BJ (cell line): ENCODE measurements around the gene LGALS16. TPM values are rescaled to one million over a fixed set of nuclear protein-coding genes. Genes with fewer than 3 reads are reported as not detected.

ENCODE experiments used
- CTCF ChIA-PET: fragments of 350-600 bp; formaldehyde crosslinking; extraction: SDS; loops from one replicate; lab custom pipeline; 2021; ENCODE audit warnings: antibody characterized with exemption, inconsistent platforms; lab: Yijun Ruan, JAX
- POLR2A ChIA-PET: fragments of 300-600 bp; sonication (Branson Sonifier 250); formaldehyde crosslinking; extraction: SDS; loops from one replicate; lab custom pipeline; 2021; ENCODE audit warnings: antibody characterized with exemption; lab: Charles Lee
- DNase-seq: peaks from one replicate; pipeline ENCODE4 v3.0.0-alpha.2; 2011; ENCODE audit warnings: low read depth
- H3K27me3 ChIP-seq: 2 replicates; pipeline ENCODE4 v1.6.0; 2011; ENCODE audit warnings: low read length; ENCODE audit not compliant: control insufficient read depth, insufficient read depth
- H3K36me3 ChIP-seq: 2 replicates; pipeline ENCODE4 v1.5.1; 2011; ENCODE audit warnings: low read length; ENCODE audit not compliant: control insufficient read depth, insufficient read depth
- H3K4me3 ChIP-seq: 2 replicates; pipeline ENCODE4 v1.5.1; 2011; ENCODE audit warnings: low read depth, mild to moderate bottlenecking, control low read depth, low read length
- polyA plus RNA-seq: library from polyadenylated mRNA; depleted of rRNA; stranded (reverse); fragments of >200 nt; gene quantifications from 2 replicates; pipeline ENCODE4 v1.2.3, GENCODE V29; 2011
- TF ChIP-seq, protein P1 (sequence below): IDR thresholded peaks from 2 replicates; pipeline ENCODE4 v1.5.1; 2011; ENCODE audit warnings: low read depth, mild to moderate bottlenecking, control low read depth, inconsistent platforms, low read length, moderate library complexity; ENCODE audit not compliant: insufficient read depth

The LGALS16 gene
- polyA plus RNA-seq, 1 experiment: not detected

DNA sequence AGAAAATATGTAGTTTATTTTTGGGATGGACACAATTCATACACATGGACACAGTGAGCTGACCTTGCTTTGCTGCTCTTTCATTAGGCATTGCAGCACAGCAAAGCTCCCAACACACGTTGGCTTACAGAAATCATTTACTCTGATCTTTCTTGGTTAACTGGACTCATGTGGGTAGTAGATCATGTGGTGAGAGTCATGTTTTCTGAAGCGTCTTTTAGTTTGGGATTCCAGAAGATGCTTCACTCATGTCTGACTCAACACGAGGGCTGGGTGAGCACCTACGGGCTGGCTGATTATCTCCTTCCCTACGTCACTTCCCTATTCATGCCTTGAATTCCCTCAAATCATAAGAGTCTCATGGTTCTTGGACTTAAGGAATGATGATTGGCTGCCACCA lies 12.1 kb upstream of the LGALS16 start:
- ChIA-PET POLR2A (no interaction called here), CTCF (no interaction called here)
- H3K27me3 ChIP-seq: no peaks in the 10 kb centered on the region
- DNase-seq: no peak
- H3K4me3 ChIP-seq: no peak overlapping the region
- TF ChIP-seq, protein P1, sequence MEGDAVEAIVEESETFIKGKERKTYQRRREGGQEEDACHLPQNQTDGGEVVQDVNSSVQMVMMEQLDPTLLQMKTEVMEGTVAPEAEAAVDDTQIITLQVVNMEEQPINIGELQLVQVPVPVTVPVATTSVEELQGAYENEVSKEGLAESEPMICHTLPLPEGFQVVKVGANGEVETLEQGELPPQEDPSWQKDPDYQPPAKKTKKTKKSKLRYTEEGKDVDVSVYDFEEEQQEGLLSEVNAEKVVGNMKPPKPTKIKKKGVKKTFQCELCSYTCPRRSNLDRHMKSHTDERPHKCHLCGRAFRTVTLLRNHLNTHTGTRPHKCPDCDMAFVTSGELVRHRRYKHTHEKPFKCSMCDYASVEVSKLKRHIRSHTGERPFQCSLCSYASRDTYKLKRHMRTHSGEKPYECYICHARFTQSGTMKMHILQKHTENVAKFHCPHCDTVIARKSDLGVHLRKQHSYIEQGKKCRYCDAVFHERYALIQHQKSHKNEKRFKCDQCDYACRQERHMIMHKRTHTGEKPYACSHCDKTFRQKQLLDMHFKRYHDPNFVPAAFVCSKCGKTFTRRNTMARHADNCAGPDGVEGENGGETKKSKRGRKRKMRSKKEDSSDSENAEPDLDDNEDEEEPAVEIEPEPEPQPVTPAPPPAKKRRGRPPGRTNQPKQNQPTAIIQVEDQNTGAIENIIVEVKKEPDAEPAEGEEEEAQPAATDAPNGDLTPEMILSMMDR: no peak
- no peaks in the 10 kb centered on the region for H3K36me3 ChIP-seq

DNA sequence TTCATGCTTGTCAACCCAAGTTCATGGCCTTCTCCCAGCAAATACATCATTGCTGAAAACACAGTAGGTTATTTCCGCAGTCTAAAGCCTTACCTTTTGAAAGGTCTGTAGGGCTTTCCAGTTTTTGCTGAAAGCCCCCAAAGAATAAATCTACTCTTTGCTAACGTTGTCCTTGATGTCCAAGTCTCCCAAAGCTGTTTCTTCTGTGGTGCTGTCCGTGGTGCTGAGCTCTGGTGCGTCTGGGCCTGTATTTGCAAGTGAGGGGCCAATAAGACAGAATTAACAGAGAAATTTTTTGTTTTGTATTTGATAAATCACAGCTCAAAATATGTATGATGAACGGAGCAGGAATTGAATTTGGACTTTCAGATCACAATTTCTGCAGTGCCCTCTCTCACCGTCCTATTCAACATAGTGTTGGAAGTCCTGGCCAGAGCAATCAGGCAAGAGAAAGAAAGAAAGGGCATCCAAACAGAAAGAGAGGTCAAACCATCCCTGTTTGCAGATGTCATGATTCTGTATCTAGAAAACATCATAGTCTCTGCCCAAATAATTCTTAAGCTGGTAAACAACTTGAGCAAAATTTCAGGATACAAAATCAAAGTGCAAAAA lies 9.8 kb upstream of the LGALS16 start:
- ChIA-PET POLR2A (no interaction called here), CTCF (no interaction called here)
- no peak for DNase-seq
- H3K27me3 ChIP-seq: no peaks in the 10 kb centered on the region
- H3K4me3 ChIP-seq: no peak overlapping the region
- H3K36me3 ChIP-seq: no peaks in the 10 kb centered on the region
- TF ChIP-seq, protein P1: no peak

DNA sequence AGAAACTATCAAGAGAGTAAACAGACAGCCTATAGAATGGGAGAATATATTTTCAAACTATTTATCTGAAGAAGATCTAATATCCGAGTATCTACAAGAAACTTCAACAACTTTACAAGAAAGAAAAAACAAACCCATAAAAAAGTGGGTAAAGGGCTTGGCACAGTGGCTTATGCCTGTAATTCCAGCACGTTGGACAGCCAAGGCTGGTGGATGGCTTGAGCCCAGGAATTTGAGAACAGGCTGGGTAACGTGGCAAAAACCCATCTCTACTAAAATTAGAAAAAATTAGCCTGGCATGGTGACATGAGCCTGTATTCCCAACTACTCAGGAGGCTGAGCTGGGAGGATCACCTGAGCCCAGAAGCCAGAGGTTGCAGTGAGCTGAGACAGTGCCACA lies 7.8 kb upstream of the LGALS16 start:
- ChIA-PET CTCF (no interaction called here), POLR2A (no interaction called here)
- no peaks in the 10 kb centered on the region for H3K27me3 ChIP-seq
- H3K4me3 ChIP-seq: no peak overlapping the region
- no peak for DNase-seq
- TF ChIP-seq, protein P1: no peak
- no peaks in the 10 kb centered on the region for H3K36me3 ChIP-seq

DNA sequence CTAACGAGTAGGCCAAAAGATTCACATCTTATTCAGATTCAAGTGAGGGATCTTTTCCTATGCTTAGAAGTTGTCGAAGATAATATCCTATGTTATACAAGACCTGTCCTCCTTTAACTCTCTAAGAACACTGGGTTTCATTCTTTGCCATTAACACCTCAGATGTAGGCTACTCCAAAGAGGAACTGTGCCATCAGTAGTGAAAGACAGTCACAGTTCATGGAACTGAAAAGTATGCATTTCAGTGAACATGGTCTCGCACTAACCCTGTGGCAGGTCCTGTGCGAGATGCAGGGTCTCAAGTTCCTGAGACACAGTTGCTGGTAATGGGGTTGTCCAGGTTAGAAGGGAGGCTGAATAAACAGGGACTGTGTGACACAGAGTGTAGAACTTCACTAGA lies 4.1 kb downstream of the LGALS16 start:
- ChIA-PET CTCF (no interaction called here), POLR2A (no interaction called here)
- no peak for DNase-seq
- no peaks in the 10 kb centered on the region for H3K36me3 ChIP-seq
- H3K27me3 ChIP-seq: no peaks in the 10 kb centered on the region
- TF ChIP-seq, protein P1: no peak
- H3K4me3 ChIP-seq: no peak overlapping the region

DNA sequence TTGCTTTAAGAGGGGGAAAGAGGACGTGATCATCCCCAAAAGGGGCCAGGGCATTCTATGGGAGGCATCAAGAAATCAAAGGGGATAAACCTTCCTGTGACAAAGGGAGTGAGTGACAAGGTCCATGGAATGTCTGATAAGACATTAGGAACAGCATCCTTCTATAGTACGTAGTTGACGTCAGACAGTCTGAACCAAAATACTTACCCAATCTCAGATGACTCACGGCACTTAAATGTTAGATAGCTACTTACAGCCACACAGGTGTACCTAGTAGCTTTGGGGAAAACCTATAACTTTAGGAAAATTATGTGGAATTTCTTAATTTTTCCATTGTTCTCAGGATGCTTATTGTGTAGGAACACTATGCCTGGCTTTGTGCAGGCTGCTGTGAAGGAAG lies 4.9 kb downstream of the LGALS16 start:
- Histone ChIP-seq H3K36me3 (no peaks in the 10 kb centered on the region), H3K4me3 (no peak overlapping the region), H3K27me3 (no peaks in the 10 kb centered on the region)
- TF ChIP-seq, protein P1: no peak
- ChIA-PET POLR2A (no interaction called here), CTCF (no interaction called here)
- no peak for DNase-seq
